COR-L47 (cell line): ENCODE measurements around the gene TBX1.

Experiments used
- DNase-seq: peaks from one replicate; lab custom pipeline; 2025; lab: John Stamatoyannopoulos, UW

TBX1 gene

DNA sequence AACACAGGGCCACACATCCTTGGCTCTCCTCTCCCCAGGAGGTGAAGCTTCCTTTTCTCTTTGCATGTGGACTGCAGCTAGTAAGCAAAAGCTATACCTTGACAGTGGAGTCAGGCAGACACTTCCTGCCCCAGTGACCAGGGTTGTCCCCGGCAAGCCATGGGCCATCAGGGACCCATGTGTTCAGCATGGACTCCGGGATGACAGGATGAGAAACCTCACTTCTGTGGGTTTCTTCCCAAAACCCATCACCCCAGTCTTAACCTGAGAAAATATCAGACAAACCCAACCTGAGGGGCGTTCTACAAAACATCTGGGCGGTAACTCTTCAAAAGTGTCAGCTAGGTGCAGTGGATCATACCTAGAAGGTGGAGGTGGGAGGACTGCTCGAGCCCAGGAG, 53.9 kb downstream of the TBX1 start:
- DNase-seq: no peak

DNA sequence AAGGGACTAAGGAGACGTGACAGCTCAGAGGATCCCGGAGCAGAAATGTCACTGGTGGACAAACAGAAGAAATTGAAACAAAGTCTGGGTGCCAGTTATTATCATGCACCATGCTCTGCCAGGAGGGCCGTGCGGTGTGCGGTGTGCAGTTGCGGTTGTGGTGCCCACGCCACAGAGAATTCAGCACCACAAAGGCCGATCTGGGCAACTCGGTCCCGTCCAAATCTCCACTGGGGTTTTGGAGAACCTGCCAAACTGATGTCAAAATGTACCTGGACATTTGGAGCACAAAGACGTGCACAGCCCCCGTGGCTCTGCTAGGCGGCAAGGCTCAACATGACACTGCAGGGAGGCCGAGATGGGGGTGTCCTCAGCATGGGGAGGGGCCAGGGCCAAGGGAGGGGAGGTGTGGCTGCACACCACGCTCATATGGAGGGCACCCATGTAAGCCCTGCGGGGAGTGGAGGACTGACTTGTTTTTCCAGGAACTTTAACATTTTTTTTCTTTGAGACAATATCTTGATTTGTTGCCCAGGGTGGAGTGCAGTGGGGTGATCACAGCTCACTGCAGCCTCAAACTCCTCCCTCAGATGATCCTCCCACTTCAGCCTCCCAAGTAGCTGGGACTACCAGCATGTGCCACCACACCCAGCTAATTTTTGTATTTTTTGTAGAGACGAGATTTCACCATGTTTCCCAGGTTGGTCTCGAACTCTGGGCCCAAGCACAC, 54.7 kb downstream of the TBX1 start:
- DNase-seq: no peak

GRCh38 chr22:19815823-19816290, 55.3 kb downstream of the TBX1 start:
- no peak for DNase-seq

- no peak for DNase-seq
These were observed 56.0 kb downstream of the TBX1 start for GRCh38 chr22:19816372-19817119.
